Measurements from ENCODE around the gene ANKS3. TPM values are rescaled to one million over a fixed set of nuclear protein-coding genes. Genes with fewer than 3 reads are reported as not detected.

The ANKS3 gene
- total and polyA plus RNA-seq, 2 of the 8 experiments (the other 6 are each of a cell fraction or from before 2014, with no cell fraction given) = 15.5 to 23.9 TPM

DNA sequence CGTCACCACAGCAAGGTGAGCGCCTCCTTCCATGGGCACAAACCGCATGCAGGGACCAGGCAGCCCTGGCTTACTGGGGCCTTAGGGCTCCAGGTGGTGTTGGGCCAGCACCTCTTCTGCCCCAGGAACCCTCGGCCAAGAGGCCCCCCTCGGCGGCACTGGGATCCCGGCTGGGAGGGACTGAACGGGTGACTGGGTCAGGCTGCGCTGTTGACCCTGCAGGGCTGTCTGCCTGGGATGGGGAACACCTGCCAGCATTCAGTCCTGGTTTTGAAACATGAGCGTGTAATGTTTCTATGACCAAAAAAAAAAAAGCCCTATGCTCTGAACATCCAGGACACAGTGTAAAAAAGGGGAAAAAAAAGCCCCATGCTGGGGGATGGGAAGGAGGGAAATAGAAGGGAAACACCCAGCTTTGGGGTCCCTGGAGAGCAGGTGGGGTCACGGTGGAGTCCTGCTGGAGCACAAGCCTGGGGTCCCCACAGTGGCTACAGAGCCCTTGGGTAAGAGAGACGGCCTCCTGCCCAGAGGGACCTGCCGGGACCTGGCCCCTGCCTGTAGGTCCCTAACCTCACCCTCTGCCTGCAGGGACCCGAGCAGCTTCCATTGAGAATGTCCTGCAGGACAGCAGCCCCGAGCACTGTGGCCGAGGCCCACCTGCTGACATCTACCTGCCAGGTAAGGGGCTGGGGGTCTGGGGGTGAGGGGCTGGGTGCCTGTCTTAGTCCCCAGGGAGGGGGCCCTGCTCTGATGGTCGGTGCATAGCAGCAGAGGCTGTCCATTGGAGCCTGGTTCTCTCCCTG, 50.6 kb downstream of the ANKS3 start (continued):
- TF ChIP-seq BRCA1 (IDR thresholded peaks at IDR 0.05; ENCODE audit: low read depth, low read length) (no peak), POU5F1 (IDR thresholded peaks at IDR 0.05; ENCODE audit: low read depth, low read length) (no peak), CEBPB (IDR thresholded peaks at IDR 0.05; ENCODE audit: low read depth, low read length) (no peak), NANOG (IDR thresholded peaks at IDR 0.05; ENCODE audit: insufficient read depth, low read depth, low read length, poor library complexity, severe bottlenecking) (no peak)
- TF ChIP-seq, protein P1, sequence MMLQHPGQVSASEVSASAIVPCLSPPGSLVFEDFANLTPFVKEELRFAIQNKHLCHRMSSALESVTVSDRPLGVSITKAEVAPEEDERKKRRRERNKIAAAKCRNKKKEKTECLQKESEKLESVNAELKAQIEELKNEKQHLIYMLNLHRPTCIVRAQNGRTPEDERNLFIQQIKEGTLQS (IDR thresholded peaks at IDR 0.05; ENCODE audit: insufficient read depth, low read depth, low read length) = no peak

Measured in H1 (cell line).